UCSD-AML1 (cell line): ENCODE results near the gene ABCG1.

ENCODE experiments used
- DNase-seq: peaks from one replicate; lab custom pipeline; 2025; ENCODE audit not compliant: unreplicated experiment; lab: John Stamatoyannopoulos, UW

ABCG1 gene

DNA sequence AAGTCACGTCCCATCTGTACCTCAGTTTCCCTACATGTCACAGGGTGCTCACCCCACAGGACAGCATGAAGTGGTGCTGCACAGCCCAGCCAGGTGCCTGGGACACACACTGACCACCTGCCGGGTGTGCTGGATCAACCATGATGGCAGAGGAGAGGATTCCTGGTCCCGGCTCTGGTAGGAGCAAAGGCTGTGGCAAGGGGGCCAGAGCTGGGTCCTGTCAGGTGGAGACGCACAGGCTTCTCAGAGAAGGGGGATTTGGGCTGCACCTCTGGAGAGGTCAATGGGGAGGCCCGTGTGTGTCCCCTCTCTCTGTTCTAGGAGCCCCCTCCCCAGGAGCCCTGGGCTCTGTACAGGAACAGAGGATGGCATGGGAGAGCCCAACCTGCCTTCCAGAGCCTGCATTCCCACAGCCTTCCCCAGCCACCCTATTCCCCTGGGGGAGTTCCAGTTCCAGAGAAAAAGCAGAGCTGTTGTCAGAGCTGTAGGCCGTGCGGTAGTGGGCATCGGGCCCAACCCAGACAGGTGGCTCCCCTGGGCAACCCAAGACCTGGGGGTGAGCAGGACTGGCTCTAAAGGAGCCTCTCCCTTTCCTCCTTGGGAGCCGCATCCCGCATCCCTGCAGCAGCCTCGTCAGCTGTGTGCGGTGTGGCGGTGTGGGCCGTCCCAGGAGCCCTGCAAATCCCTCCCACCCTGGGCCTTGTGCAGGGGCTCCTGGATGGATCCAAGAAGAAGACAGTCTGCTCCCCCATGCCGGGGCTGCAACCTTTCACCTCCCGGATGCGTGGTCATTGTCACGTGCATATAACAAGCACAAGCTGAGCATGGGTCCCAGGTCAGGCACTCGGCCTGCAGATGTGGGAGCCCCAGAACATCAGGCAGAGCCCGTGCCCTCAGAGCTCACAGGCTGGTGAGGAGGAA, 99.1 kb downstream of the ABCG1 start:
- no peak for DNase-seq

DNA sequence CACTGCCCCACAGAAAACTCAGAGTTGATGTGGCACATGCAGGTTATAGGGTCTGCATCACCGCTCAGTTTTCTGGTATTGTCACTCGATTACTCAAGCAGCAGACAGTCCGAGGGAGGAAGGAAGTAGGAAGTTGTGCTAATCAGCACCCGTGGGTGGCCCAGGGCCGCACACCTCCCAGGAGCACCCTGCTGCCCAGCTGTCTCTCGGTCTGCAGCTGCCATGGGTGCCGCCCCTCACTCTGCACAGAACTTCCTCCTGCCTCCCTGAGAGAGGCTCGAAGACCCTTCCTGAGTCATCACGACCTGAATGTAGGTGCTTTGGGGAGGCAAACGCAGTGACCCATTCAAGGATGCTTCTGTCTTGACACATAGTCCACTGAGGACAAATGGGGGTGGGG, 100.4 kb downstream of the ABCG1 start:
- DNase-seq: peak; percentile 86

DNA sequence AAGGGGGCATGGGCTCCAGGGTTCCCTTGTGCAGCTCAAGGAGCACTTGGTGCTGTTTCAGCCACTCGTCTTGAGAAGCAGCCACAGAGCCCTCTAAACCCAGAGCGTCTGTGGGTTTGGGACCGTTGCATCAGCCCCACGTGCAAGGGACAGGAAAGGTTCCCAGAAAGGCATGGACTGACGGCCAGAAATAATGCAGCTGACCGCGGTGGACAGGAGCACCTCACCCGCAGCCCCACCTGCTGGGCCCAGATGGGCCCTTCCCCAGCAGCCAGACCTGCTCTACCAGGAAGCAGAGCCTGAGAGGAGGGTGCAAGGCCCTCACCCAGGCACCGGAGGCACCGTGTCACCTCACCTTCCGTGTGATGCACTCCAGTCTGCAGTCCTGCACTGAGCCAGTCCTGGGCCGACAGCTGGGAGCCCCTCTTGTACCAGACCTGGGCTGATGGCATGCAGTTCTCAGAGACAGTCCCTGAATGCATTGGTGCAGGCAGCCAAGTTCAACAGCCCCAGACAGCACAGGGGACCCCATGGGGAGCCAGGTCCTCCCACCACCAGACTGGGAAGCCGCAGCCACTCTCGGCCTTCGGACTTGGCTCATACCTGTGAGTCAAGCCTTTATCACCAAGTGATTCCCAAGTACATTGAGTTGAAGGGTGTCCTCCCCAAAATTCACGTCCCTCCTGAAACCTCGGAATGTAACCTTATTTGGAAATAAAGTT, 101.1 kb downstream of the ABCG1 start:
- DNase-seq: no peak

DNA sequence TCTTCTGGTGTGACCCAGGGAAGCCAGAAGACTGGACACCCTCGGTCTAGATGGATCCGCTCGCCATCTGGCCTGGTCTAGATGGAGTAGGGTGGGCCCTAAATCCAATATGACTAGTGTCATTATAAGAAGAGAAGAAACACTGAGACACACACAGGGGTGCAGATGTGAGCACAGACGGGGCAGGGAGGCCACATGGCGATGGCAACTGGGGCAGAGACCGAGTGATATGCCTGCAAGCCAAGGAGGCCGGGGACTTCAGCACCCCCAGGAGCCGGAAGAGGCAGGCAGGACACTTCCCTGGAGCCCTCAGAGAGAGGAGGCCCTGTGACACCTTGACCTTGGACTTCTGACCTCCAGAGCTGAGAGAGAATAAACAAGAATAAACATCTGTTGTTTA, 101.9 kb downstream of the ABCG1 start:
- no peak for DNase-seq

DNA sequence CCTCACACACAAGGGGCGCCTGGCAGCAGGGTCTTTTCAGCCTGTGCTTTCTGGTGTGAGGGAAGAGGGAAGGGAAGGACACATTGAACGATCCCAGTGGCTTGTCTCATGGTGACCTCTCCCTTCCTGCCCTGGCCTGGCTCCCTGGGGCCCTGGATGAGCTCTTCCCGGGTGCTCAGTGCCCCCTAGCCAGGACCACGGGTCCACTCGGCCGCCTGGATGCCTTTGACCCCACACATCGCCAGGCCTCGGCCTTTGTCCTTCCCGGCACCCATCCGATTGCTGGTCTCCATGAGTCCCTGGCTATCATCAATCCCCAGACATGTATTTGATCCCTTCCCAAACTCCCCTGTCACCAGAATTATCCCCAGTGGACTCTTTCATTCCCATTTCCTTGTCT, 102.3 kb downstream of the ABCG1 start:
- no peak for DNase-seq

DNA sequence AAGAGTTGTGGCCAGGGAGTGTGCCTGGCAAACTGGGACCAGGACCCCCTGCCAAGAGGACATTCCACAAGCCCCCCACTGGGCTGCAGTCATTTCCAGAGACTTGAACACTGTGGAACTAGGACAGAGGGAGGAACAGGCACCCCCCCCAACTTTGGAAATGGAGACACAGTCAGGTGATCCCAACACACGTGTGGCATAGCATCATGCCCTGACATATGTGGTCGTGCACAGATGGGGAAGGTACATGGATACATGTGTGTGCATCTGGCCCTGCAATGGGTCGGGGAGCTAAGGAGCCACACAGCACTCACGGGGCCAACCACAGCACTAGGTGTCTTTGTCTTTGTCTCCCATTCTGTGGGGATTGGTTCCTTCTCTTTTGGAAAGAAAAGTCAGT, 102.9 kb downstream of the ABCG1 start:
- DNase-seq: no peak

DNA sequence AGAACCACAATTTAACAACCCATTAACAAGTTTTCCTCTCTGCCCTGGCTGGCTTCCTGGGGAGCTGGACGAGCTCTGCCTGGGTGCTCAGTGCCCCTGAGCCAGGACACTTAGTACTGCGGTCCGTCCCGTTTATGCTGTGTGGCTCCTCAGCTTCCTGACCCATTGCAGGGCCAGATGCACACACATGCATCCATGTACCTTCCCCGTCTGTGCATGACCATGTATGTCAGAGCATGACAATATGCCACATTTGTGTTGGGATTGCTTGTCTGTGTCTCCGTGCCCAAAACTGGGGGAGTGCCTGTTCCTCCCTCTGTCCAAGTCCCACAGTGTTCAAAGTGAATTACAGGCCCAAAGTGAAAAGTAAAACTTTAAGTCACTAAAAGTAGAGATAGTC, 106.0 kb downstream of the ABCG1 start:
- no peak for DNase-seq

DNA sequence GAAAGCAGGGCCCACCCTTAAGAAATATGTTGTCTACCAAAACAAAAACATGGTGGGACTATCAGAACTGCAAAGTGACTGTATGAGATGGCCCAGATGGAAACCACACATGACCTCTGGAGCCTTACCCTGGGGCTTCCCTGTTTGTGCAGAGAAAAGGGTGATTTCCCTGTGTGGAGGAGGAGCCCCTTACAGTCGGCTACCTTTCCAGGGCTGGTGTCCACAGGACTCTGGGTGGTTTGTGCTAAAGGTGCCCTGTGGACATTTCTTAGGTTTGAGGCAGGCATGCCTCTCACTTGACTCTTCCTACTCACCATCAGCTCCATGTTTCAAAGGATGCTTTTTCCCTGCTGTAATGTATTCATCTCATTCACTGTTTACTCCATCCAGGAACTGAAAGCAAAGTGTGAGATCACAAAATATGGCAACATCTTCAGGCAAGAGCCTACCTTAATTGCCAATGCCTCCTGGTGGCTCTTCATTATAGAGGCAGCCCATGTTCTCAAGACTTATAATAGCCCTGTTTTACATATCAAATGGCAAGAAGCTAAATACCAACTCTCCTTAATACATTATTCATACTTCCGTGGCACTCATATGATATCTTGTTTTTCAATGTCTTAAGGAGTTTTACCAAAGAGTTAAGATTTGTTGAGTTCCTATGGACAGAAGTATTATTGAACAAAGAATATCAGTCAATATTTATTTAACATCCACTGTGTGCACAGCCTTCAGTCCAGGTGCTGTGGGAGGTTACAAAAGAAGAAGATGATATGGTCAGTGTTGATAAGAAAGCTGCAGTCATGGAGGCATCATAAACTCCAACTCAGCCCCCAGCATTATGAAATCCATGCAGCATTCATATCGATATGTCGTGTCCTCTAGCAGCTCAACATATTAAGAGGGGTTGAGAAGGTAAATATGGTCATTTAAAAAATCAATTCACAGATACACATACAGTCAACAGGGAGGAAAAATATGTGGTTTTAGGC, 111.7 kb downstream of the ABCG1 start:
- DNase-seq: no peak

DNA sequence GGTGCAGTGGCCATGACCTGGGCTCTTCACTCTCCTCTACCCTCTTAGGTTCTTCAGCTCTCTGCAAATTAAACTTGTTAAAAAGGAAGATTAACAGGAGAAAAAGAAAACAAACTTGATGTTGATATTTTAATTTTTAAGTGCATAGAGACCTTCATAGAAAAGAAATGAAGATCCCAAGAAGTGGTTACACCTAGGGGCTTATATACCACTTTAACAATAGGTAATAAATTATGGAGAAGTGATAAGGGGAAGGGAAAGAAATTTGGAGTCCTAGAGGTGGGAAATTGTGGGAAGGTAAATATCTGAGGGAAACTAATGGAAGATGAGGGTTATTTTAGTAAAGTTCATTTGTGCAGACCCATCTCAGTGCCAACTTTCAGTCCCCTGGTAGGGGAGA, 112.7 kb downstream of the ABCG1 start:
- no peak for DNase-seq

DNA sequence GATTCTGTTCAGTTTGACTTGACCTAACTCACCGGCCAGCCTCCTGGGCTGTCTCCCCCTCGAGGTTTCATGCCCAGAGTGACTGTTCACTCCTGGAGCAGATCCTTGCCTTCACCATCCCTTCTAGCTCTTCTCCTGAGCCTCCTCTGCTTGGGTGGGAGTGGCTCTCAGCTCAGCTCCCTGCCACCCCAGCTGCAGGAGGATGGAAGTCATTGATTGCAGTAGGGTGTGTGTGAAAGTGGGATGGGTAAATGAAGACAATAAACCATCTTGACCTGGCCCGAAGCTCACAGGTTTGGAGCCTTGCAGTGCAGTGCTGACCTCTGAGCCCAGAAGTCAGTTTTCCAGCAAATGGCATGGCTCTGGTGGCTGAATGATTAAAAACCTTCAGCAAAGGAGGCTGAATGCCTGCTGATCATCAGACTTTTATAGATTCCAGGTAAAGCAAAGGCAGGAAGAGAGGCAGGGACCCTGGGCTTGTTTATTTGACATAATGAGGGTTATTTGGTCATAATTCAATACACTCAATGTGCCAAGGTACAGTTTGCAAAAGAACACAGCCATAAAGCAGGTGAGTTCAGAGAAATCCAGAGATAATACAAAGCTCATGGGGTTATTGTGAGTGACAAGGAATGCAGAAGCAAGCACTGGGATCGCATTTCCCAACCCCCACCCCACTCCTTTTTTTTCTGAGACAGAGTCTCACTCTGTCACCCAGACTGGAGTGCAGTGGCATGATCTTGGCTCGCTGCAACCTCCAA, 113.8 kb downstream of the ABCG1 start:
- DNase-seq: no peak

DNA sequence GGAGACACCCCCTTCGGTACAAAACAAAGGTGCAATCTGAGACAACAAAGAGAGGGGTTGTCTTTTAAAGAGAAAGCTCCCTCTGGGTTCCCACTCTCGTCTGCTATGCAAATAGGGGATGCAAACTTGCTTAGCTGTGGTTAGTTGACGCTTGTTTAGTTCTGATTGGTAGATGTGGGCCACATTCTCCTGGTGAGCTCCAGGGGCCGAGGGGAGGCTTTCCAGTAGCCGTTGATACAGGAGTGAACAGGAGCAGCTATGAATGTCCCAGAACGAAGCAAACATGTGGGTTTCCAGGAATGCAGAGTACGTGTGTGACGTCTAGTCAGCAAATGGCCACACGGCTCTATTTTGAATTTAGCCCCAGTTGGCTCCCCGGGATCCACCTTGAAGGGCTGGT, 117.1 kb downstream of the ABCG1 start:
- no peak for DNase-seq

DNA sequence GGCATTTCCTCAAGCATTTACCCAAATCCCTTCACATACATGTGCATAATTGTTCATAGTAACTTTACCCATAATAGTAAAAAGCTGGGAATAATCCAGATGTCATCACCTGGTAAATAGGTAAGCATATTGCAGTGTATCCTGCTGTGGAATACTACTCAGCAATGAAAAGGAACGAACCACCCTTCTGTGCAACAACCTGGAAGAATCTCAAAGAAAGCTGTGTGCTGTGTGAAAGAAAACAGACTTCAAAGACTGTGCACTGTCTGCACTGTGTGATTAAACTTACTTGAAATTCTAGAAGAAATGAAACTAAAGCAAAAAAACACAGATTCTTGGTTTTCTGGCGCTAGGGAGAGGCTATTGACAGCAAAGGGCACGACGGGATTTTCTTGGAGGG, 118.3 kb downstream of the ABCG1 start:
- no peak for DNase-seq

DNA sequence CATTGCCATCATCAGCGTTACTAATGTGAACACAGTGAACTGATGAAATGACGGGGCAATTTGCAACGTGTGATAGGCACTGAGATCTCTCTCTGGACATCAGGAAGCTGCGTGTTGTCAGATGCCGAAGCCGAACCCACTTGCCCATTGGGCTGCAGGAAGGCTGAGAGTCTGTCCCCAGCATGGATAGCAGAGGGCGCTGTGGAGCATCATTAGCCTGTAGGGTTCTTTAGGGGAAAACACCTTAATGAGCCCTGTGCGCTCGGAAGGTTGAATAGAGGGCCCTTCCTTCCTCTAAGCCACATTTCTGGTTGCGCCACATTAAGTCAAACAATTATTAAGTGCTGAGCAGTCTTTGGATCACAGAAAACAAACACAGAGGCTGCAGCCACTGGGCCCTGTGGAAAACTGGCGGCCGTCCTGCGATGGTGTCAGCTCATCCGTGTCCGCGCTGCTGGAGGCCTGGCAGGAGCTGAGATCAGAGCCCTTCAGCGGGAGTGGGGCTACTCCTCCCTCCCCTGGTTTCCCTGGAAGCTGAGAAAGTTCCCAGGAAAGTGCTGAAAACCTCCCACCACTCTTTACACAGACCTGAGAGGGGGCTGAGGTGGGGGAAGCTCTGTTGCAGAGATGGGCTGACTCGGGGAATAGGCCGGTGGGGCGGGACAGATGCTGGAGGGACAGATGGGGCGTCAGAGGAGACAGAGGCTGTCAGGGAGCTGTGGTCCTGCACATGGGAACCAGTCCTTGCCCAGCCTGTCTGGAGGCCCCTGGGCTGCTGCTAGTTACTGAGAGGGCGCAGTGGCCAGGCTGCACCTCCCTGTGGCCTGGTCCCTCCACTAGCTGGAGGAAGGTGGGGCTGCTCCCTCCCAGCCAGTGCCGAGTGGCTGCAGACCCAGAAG, 119.1 kb downstream of the ABCG1 start:
- peak; percentile 75 for DNase-seq

DNA sequence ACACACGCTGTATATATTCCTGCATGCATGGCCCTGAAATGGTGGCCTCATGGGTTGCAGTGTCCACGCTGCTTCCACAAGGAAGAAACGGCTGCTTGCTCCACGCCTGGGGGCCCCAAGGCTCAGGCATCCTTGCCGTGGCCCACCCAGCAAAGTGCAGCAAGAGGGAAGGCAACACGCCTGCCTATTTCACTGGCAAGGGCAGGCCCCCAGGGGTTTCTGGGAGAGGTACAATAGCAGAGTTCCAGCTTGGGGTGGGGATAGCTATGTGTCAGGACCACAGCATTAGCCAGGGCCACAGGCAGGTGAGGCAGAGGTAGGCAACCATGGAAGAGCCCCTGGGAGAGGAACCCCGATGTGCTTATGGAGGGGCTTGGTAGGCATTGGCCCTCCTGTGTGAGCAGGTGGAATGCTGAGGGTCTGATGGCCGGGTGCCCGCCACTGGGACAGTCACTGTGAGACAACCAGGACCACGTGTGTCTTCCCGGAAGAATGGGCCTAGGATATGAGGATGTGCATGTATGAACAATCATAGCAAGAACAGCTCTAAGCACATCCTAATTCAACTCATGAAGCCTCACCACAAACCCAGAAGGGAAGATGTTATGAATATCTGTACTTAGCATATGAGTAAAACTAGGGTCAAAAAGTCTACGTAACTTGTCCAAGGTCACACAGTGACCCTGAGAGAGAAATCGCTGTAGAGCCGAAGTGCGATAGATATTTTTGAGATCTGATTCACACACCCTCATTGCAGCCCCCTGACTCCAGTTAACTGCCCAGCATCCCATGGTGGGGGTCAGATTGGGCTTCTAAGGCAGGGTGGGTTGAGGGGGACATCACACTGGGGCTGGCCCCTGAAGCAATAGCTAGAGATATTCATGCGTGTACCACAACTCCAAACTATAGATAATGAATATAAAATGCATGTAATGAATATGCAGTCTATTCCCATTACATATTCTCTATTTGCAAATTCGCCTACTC, 120.1 kb downstream of the ABCG1 start:
- DNase-seq: no peak

DNA sequence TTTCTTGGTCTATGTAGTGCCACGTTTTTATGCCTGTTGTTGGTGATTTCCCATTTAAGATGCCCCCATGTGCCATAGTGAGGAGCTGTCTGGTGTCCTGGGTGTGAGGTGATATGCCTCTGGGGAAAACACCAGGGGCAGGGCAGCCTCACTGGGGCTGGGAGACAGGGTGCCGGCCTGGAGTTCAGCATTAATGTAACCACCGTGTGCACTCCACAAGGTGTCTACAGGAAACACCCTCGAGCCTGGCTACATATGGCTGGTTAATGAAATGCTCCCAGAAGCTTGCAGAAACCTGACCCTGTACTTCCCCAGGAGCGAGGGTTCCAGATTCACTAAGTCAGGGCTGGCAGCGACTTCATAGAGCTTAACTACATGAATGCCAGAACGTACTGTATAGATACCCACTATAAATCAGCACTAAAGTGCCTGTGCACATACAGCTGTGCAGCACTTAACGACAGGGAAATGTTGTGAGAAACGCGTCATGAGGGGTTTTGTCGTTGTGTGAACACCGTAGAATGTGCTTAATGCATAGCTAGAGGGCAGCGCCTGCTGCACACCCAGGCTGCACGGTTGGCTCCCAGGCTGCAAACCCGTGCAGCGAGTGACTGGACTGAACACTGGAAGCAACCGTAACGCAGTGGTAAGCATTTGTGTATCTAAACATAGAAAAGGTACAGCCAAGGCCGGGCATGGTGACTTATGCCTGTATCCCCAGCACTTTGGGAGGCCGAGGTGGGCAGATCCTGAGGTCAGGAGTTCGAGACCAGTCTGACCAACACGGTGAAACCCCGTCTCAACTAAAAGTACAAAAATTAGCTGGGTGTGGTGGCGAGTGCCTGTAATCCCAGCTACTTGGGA, 121.5 kb downstream of the ABCG1 start:
- DNase-seq: no peak

DNA sequence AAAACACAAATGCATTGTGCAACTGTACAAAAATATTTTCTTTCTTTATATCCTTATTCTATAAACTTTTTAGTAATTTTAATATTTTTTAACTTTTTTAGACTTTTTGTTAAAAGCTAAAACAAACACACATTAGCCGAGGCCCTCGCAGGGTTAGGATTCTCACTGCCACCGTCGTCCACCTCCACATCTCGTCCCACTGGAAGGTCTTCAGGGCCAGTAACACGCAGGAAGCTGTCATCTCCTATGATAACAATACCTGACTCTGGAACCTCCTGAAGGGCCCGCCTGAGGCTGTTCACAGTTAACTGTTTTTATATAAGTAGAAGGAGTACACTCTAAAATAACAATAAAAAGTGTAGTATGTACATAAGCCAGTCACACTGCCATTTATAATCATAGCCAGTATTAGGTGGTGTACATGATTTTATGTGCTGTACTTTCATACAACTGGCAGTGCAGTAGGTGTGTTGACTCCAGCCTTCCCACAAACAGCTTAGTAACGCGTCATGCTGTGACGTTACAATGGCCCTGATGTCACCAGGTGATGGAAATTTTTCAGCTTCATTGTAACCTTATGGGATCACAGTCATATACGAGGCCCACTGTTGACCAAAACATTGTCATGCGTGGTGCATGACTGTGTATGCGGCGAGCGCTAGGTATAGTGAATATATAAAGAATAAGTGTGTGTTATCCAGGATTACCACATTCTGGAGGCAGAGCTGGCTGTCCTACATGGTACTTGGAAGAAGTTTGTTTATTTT, 123.0 kb downstream of the ABCG1 start:
- no peak for DNase-seq

DNA sequence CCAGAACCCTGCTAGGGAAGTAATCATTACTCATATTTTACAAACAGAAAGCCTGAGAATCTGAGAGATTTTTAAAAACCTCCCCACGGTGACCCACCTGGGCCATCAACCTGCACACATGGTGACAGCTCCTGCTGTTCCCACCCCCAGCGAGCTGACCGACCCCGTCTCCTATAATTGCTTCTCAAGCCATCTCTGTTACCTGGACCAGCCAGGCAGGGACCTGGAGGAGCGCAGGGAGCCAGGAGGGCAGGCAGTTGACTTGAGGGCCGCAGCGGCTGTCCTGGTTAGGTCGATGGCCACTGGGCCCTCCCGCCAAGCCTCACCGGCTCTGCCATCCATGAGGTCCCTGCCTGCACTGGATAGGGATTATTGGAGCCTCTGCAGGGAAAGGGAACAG, 124.2 kb downstream of the ABCG1 start:
- DNase-seq: no peak
